Activated CD4-positive, alpha-beta T cell treated with anti-CD3 and anti-CD28 coated beads, Interleukin-2, amount 50 U/mL, for 48 hours (primary cell): ENCODE results near the gene PNPT1.

Source experiments
- DNase-seq, 2 experiments: peaks; one replicate each; pipeline ENCODE4 v3.0.0-alpha.2; 2020

The PNPT1 gene

DNA sequence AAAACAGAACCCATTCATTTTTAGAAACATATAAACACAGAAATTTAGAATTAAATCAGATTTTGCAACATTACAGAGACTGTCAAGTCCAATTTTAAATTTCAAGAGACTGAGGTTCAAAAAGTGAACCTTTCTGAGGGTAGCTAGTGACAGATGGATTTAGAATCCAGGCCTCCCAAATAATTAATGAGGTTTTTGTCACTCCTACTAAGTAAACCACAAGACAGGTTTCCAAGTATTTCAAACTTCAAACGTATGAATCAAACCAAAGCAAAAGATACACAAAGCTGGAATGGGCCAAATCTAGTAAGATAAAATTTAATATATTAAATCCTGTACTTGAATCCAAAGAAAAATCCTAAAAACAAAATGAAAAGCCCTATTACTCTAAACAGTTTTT lies 101.5 kb downstream of the PNPT1 start:
- DNase-seq, result no peak

GRCh38 chr2:55590810-55591440 lies 102.7 kb downstream of the PNPT1 start:
- DNase-seq, result no peak

DNA sequence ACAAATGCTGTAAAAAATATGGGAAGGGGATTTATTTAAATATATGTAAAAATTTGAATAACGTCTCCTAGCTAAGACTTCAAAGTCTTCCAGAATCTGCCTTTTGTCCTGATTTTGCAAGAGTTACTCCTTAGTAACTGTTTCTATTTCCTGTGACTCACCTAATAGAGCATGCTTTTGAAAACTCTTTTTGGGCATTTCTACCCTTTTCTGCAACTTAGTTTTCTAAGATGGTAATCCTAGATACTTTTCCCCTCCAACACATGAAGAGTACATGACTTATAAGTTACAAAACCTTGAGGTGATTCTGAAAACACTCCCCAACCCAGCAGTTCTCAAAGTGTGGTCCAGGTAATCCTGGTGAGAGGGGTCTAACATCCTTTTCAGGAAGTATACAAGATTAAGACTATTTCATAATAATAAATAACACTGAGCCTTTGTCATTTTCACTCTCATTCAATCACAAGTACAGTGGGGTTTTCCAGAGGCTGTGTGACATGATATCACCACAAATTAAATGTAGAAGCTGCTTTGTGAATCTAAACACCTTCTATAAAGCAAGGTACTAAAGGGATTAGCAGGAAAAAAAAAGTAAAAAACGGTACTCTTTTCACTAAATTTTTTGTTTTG lies 108.1 kb downstream of the PNPT1 start:
- DNase-seq, result no peak
